Measurements from ENCODE around the gene OR4Q2.

DNA sequence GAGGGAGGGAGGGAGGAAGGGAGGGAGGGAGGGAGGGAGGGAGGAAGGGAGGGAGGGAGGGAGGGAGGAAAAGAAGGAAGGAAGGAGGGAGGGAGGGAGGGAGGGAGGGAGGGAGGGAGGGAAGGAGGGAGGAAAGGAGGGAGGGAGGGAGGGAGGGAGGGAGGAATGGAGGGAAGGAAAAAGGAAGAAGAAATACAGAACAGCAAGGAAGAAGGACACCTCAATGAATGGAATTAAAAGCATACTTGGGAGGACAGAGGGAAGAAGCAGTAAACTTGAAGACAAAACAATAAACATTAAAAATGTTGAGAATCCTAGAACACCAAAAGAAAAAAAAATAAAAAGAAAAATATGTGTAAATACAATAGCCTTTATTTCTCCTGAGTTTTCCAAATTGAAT, 6.2 kb downstream of the OR4Q2 start:
- TF ChIP-seq, protein P1, sequence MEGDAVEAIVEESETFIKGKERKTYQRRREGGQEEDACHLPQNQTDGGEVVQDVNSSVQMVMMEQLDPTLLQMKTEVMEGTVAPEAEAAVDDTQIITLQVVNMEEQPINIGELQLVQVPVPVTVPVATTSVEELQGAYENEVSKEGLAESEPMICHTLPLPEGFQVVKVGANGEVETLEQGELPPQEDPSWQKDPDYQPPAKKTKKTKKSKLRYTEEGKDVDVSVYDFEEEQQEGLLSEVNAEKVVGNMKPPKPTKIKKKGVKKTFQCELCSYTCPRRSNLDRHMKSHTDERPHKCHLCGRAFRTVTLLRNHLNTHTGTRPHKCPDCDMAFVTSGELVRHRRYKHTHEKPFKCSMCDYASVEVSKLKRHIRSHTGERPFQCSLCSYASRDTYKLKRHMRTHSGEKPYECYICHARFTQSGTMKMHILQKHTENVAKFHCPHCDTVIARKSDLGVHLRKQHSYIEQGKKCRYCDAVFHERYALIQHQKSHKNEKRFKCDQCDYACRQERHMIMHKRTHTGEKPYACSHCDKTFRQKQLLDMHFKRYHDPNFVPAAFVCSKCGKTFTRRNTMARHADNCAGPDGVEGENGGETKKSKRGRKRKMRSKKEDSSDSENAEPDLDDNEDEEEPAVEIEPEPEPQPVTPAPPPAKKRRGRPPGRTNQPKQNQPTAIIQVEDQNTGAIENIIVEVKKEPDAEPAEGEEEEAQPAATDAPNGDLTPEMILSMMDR (IDR thresholded peaks at IDR 0.05; ENCODE audit: low read depth, low read length, poor library complexity, severe bottlenecking): no peak
- TF ChIP-seq EZH2phosphoT487 (IDR thresholded peaks at IDR 0.05; ENCODE audit: borderline replicate concordance, low read length): no peak
